Mucosa of stomach (tissue), 1 donor: ENCODE results near the gene SLFN14.
A peak's percentile ranks its signal among the peaks of the same experiment; 100 is the strongest.
"Not testable (repeated sequence)": the region's sequence is repeated elsewhere in the genome, so short reads cannot be mapped to it uniquely, and the experiment has no call there.

Experiments used
- H3K27me3 ChIP-seq: one replicate; pipeline ENCODE4 v1.7.0; 2013; ENCODE audit warnings: mild to moderate bottlenecking, low read length; ENCODE audit not compliant: control insufficient read depth, insufficient read depth
- H3K36me3 ChIP-seq: one replicate; pipeline ENCODE4 v1.7.0; 2013; ENCODE audit warnings: low read length; ENCODE audit not compliant: control insufficient read depth, insufficient read depth
- H3K4me1 ChIP-seq: one replicate; pipeline ENCODE4 v1.7.0; 2013; ENCODE audit warnings: mild to moderate bottlenecking, low read length; ENCODE audit not compliant: control insufficient read depth, insufficient read depth
- H3K4me3 ChIP-seq: one replicate; pipeline ENCODE4 v1.7.0; 2013; ENCODE audit warnings: low read length
- H3K9ac ChIP-seq: one replicate; pipeline ENCODE4 v1.7.0; 2013; ENCODE audit warnings: mild to moderate bottlenecking, low read length, moderate library complexity
- H3K9me3 ChIP-seq: one replicate; pipeline ENCODE4 v1.7.0; 2013; ENCODE audit warnings: mild to moderate bottlenecking, low read length, moderate library complexity; ENCODE audit not compliant: control insufficient read depth
- donor health status: Pancreatic carcinoma.

Gene SLFN14

GRCh38 chr17:35584061-35584460, 23.4 kb upstream of the SLFN14 start:
- Histone ChIP-seq H3K9ac (no peak overlapping the region), H3K4me1 (peaks cover 3% of the 10 kb centered on the region), H3K9me3 (no peaks in the 10 kb centered on the region), H3K27me3 (no peaks in the 10 kb centered on the region), H3K36me3 (no peaks in the 10 kb centered on the region), H3K4me3 (no peak overlapping the region)

GRCh38 chr17:35578929-35579432, 18.4 kb upstream of the SLFN14 start:
- Histone ChIP-seq H3K9me3 (no peaks in the 10 kb centered on the region), H3K4me1 (peaks cover 5% of the 10 kb centered on the region), H3K9ac (peak overlapping the region; percentile 88), H3K27me3 (no peaks in the 10 kb centered on the region), H3K36me3 (no peaks in the 10 kb centered on the region), H3K4me3 (peak overlapping the region; percentile 71)

GRCh38 chr17:35578197-35578928, 17.7 kb upstream of the SLFN14 start, which contains the start of gene PEX12:
Gene PEX12 (minus strand): TSS chr17:35578571. CDS start chr17:35578021, 550 bp downstream.
- peak within 1 kb of the TSS; percentile 88 for H3K9ac ChIP-seq
- H3K4me1 ChIP-seq: peaks cover 5% of the 10 kb centered on the region
- H3K36me3 ChIP-seq: no peaks in the 10 kb centered on the region
- H3K4me3 ChIP-seq: peak within 1 kb of the TSS; percentile 71
- H3K27me3 ChIP-seq: no peaks in the 10 kb centered on the region
- H3K9me3 ChIP-seq: no peaks in the 10 kb centered on the region

- peak overlapping the region; percentile 88 for H3K9ac ChIP-seq
- no peaks in the 10 kb centered on the region for H3K9me3 ChIP-seq
- H3K27me3 ChIP-seq: no peaks in the 10 kb centered on the region
- H3K4me3 ChIP-seq: peak overlapping the region; percentile 71
- peaks cover 5% of the 10 kb centered on the region for H3K4me1 ChIP-seq
- no peaks in the 10 kb centered on the region for H3K36me3 ChIP-seq
Measured at GRCh38 chr17:35577830-35578196, 17.2 kb upstream of the SLFN14 start.

GRCh38 chr17:35575759-35576158, 15.1 kb upstream of the SLFN14 start:
- peaks cover 5% of the 10 kb centered on the region for H3K4me1 ChIP-seq
- no peak overlapping the region for H3K4me3 ChIP-seq
- H3K9ac ChIP-seq: no peak overlapping the region
- no peaks in the 10 kb centered on the region for H3K27me3 ChIP-seq
- H3K9me3 ChIP-seq: no peaks in the 10 kb centered on the region
- no peaks in the 10 kb centered on the region for H3K36me3 ChIP-seq

GRCh38 chr17:35569405-35569804, 8.8 kb upstream of the SLFN14 start:
- H3K4me3 ChIP-seq: no peak overlapping the region
- H3K9ac ChIP-seq: no peak overlapping the region
- H3K27me3 ChIP-seq: no peaks in the 10 kb centered on the region
- no peaks in the 10 kb centered on the region for H3K9me3 ChIP-seq
- H3K4me1 ChIP-seq: peaks cover 6% of the 10 kb centered on the region
- no peaks in the 10 kb centered on the region for H3K36me3 ChIP-seq

- peak overlapping the region; percentile 97 for H3K9ac ChIP-seq
- peaks cover 6% of the 10 kb centered on the region for H3K4me1 ChIP-seq
- no peaks in the 10 kb centered on the region for H3K36me3 ChIP-seq
- no peaks in the 10 kb centered on the region for H3K27me3 ChIP-seq
- H3K9me3 ChIP-seq: no peaks in the 10 kb centered on the region
- peak overlapping the region; percentile 90 for H3K4me3 ChIP-seq
Measured at GRCh38 chr17:35568561-35568960, 7.9 kb upstream of the SLFN14 start.

GRCh38 chr17:35566968-35567367, 6.3 kb upstream of the SLFN14 start:
- Histone ChIP-seq H3K36me3 (no peaks in the 10 kb centered on the region), H3K27me3 (no peaks in the 10 kb centered on the region), H3K4me1 (peaks cover 6% of the 10 kb centered on the region), H3K9ac (no peak overlapping the region), H3K9me3 (no peaks in the 10 kb centered on the region), H3K4me3 (no peak overlapping the region)

- not testable (repeated sequence) for H3K9ac ChIP-seq, H3K9me3 ChIP-seq, H3K36me3 ChIP-seq, H3K27me3 ChIP-seq, H3K4me3 ChIP-seq, H3K4me1 ChIP-seq
Measured at GRCh38 chr17:35563181-35563580, 2.6 kb upstream of the SLFN14 start.

GRCh38 chr17:35559495-35560210, 966 bp downstream of the SLFN14 start:
- Histone ChIP-seq H3K36me3 (no peaks in the 10 kb centered on the region), H3K4me3 (no peak overlapping the region), H3K9ac (no peak overlapping the region), H3K9me3 (no peaks in the 10 kb centered on the region), H3K4me1 (no peaks in the 10 kb centered on the region), H3K27me3 (peaks cover 9% of the 10 kb centered on the region)

- no peak overlapping the region for H3K4me3 ChIP-seq
- H3K9ac ChIP-seq: no peak overlapping the region
- H3K4me1 ChIP-seq: no peaks in the 10 kb centered on the region
- H3K9me3 ChIP-seq: no peaks in the 10 kb centered on the region
- no peaks in the 10 kb centered on the region for H3K36me3 ChIP-seq
- peaks cover 9% of the 10 kb centered on the region for H3K27me3 ChIP-seq
Measured at GRCh38 chr17:35557353-35557752, 3.3 kb downstream of the SLFN14 start.

GRCh38 chr17:35555691-35556090, 4.9 kb downstream of the SLFN14 start:
- H3K4me1 ChIP-seq: no peaks in the 10 kb centered on the region
- no peaks in the 10 kb centered on the region for H3K9me3 ChIP-seq
- no peak overlapping the region for H3K4me3 ChIP-seq
- no peak overlapping the region for H3K9ac ChIP-seq
- no peaks in the 10 kb centered on the region for H3K36me3 ChIP-seq
- H3K27me3 ChIP-seq: peaks cover 9% of the 10 kb centered on the region
